GM18508 (cell line): Measurements from ENCODE around the gene GIPC3.
"Not testable (repeated sequence)": the region's sequence is repeated elsewhere in the genome, so short reads cannot be mapped to it uniquely, and the experiment has no call there.

Source experiments
- ATAC-seq: cut with Tn5 transposase; IDR thresholded peaks from one replicate; pipeline ENCODE4 v1.9.1; 2021; ENCODE audit warnings: moderate number of reproducible peaks; ENCODE audit not compliant: insufficient read depth, unreplicated experiment

GIPC3 gene

GRCh38 chr19:3549816-3550215 is 35.5 kb upstream of the GIPC3 start:
- ATAC-seq: no peak

DNA sequence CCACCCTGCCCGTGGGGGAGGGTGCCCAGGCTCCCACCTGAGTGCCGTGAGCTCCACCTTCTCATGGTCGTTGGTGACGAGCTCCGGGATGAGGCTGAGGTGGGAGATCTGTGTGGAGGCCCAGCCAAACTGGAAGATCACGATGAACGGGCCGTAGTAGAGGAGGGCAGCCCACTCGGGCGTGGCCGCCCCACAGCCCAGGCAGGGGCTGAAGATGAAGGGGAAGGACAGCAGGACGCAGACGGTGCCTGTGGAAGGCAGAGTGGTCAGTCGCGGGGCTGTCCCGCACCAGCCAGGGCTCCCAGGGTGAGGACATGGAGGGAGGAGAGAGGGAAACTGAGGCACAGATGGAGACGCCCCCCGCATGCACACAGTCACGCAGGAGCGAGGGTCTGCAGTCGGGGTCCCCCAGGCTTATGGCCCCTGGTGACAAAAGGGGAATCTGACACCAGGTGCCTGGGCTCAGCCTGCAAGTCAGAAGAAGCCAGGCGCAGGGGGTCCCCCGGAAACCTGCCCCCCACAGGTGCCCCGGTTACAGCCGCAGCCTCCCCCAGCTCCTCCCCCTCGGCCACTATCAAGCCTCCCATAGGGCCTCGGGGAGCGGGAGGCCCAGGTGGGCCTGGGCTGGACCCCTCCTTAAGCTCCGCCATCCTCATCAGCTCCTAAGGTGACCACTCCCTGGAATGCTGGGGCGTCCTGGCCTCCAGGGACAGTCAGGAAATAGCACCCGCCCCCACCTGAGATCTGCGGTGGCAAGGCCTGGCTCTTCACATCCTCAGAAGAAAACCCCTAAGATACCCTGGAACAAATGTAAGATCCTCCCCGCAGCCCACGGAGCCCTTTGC is 34.1 kb upstream of the GIPC3 start:
- ATAC-seq: no peak

GRCh38 chr19:3551792-3552095 is 33.5 kb upstream of the GIPC3 start:
- ATAC-seq: no peak

DNA sequence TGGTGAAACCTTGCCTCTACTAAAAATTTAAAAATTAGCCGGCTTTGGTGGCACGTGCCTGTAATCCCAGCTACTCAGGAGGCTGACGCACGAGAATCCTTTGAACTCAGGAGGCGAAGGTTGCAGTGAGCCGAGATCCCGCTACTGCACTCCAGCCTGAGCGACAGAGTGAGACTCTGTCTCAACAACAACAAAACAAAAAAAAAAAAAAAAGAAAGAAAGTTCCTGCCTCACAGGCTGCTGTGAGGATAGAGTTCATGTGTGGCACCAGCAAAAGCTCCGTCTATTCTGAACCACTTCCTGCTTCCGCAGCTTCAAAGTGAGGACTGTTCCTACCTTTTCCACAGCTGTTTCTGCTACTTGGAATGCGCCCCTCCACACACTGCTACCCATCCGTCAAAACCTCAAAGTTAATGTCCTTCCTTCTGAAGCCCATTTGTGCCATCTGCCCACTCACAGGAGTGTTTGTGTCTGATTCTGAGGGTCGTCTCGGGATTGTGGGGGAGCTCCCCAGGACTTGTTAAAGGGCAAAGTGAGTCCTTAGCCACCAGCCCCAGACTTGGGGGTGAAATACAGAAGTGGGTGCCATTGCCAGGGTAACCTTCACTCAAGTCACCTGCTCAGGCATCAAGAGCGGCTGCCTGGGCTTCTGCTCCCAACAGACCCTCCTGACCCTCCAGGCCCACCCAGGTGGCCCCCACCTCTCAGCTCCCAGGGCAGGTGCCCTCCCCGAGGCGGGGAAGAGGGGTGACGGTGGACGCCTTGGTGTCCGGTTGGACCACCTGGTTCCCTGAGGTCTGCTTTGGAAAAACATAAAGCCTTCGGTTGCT is 30.8 kb upstream of the GIPC3 start:
- ATAC-seq: no peak

DNA sequence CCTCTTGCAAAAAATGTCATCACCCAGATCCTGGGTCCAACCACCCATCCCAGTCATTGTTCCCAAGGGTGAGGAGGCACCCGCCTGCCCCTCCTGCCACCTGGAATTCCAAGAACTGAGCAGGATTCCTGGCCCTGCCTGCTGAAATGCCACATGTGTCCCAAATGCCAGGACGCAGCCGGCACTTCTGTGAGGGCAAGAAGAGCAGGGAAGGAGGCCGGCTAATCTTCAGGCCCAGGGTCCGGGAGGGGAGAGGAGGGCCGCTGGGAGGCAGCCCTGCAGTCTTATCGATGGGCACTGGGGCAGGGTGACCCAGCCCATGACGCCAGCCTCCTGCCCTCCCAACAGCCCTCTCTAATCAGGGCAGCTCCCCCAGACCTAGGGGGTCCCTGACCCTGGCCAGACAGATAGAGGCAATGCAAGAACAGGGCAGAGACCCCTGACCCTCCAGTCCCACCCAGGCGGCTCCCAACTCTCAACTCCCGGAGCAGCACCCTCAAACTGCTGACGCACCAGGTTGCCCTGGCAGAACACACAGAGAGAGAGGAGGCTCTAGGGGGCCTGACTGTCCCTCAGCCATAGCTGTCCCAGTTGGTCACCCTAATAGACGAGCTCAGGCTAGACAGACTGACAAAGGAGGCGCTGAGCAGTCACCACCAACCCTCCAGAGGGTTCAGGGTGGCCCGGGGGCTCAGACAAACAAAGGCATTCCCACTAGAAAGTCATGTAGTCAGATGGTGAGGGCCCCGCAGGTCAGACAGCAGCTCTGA is 29.4 kb upstream of the GIPC3 start:
- ATAC-seq: no peak

DNA sequence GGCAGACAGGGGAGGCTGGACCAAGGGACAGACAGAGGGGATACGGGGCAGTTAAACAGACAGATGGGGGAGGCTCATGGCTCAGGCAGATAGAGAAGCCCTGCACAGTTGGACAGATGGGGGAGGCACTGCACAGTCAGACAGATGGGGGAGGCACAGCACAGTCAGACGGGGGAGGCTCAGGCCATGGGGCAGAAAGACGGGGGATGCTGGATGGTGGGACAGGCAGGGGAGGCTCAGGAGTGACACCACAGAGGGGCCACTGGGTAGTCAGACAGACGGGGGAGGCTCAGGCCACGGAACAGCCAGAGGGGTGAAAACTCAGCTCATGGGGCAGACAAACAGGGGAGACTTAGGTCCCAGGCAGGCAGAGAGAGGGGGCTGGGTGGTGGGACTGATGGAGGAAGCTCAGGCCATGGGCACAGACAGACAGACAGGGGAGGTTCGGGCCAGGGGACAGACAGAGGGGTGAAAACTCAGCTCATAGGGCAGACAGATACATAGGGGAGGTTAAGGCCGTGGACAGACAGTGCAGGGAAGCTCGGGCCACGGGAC is 28.8 kb upstream of the GIPC3 start:
- no peak for ATAC-seq

GRCh38 chr19:3556978-3557460 is 28.3 kb upstream of the GIPC3 start:
- ATAC-seq: no peak

GRCh38 chr19:3557461-3558248 is 27.6 kb upstream of the GIPC3 start, which contains the start of gene MFSD12:
MFSD12 (minus strand) TSS chr19:3557586; CDS start chr19:3557403, 183 bp downstream.
- ATAC-seq: peak; percentile 51

DNA sequence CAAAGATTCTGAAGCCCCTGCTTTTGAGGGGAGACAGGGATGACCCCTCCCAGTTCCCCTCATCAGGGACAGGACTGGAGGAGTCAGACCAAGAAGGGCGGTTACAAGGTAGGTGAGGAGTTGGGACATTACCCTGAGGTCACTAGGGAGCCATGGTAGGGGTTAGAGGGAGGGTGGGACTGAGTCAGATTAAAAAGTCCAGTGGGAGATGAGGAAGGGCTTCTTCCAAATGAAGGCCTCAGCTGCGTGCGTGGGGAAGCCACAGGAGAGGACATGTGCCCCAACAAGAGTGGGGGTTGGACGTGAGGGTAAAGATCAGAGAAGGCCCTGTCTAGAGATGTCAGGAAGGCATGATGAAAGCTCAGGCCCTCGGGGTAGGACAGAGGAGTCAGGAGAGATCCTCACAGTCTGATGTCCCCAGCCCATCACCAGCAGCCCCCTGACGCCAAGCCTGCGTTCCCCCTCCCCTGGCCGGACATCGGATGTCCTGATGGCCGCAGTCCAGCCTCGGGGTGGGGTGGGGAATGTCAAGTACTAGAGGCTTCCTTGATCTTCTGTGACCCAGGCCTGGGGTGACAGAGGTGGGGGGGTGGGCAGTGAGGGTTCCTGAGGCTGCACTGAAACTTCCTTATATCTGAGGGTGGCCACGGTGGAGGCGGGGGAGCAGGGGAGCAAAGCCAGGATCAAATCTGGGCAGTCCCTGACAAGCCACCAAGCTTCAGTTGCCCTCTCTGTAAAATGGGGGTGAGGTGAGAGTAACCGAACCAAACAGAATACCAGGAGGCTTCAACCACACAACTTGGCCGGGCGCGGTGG is 21.4 kb upstream of the GIPC3 start:
- no peak for ATAC-seq

- ATAC-seq: no peak
These were observed 20.1 kb upstream of the GIPC3 start for GRCh38 chr19:3565139-3565538.

GRCh38 chr19:3570042-3570441 is 15.2 kb upstream of the GIPC3 start:
- not testable (repeated sequence) for ATAC-seq

- ATAC-seq: no peak
These were observed 14.7 kb upstream of the GIPC3 start for GRCh38 chr19:3570606-3571011.

GRCh38 chr19:3572132-3572854 is 13.0 kb upstream of the GIPC3 start:
- peak; percentile 81 for ATAC-seq

- no peak for ATAC-seq
These were observed 12.5 kb upstream of the GIPC3 start, which contains the start of gene HMG20B for GRCh38 chr19:3572855-3573161. HMG20B (plus strand) TSS chr19:3572944; CDS start chr19:3573310, 366 bp downstream.

GRCh38 chr19:3573162-3573857 is 12.0 kb upstream of the GIPC3 start:
- no peak for ATAC-seq

DNA sequence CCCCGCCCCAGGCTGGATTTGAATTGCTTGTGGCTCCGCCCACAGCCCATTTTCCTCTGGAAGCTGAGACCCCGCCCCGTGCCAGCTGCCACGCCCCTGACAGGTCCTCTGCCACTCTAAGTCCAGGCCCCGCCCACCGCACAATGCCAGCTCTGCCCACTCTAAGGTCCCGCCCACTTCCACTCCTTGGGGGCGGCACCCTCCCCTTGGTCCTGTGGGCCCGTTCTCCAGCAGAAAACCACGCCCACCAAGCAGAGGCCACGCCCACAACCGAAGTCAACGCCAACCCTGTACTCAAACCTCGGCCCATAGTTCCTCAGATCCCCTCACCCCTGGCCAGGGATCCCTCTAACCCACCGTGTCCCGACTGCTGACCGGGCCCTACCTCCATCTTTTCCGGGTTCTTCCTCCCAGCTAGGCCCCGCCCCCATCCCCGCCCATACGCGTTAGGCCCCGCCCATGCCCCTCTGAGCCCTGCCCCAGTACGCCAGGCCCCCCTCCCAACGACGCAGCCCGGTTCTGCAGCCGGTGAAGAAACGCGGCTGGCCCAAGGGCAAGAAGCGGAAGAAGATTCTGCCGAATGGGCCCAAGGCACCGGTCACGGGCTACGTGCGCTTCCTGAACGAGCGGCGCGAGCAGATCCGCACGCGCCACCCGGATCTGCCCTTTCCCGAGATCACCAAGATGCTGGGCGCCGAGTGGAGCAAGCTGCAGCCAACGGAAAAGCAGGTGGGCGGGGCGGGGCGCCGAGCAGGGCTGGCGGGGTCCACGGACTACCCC is 11.2 kb upstream of the GIPC3 start:
- ATAC-seq: no peak

DNA sequence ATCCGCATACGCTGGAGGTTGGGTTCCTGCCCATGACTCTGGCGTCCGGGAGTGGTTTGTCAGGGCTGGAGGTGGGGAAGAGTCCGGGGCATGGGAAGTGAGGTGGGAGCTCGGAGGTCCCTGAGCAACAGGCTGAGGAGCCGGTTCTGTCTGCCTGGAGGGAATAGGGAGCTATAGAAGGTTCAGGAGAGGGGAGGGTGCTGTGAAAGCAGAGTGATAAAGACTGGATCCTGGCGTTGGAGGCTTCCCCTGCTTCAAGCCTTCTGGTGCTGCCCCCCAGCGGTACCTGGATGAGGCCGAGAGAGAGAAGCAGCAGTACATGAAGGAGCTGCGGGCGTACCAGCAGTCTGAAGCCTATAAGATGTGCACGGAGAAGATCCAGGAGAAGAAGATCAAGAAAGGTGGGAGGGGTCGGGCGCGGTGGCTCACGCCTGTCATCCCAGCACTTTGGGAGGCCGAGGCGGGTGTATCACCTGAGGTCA is 10.0 kb upstream of the GIPC3 start:
- ATAC-seq: no peak
